ENCODE data around the gene CDKN2C. TPM values are rescaled to one million over a fixed set of nuclear protein-coding genes. Genes with fewer than 3 reads are reported as not detected.
"Not testable (repeated sequence)": the region's sequence is repeated elsewhere in the genome, so short reads cannot be mapped to it uniquely, and the experiment has no call there.

CDKN2C gene
- total and polyA plus RNA-seq, 8 donors = 3.5 to 14.1 (median 10.0) TPM

DNA sequence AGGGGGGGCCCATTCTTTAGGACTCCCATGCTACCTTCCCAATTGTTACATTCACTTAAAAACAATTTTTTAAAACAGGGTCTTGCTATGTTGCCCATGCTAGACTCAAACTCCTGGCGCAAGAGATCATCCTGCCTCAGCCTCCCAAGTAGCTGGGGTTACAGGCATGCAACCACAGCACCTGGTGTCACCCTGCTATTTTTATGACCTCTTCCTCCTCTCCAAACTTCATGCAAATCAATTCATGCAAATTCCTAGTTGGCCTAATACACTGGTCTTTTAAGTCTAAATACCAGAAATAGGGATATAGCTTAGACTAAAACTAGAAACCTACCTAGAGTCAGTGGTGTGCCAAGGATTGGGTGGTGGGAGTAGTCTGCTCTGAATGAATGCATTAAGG lies 30.1 kb downstream of the CDKN2C start:
- no peak overlapping the region for H3K4me3 ChIP-seq
- no peaks in the 10 kb centered on the region for H3K36me3 ChIP-seq
- H3K9me3 ChIP-seq = no peaks in the 10 kb centered on the region
- no peaks in the 10 kb centered on the region for H3K27me3 ChIP-seq
- H3K27ac ChIP-seq = no peak overlapping the region
- intact Hi-C loops (cut with DNase I; ENCODE audit: low total_unique reads) = no loop called here
- 85 to 98% (median 94%) methylated on average over 1 of the region's 1 CpG for WGBS, 5 donors
- no peaks in the 10 kb centered on the region for H3K4me1 ChIP-seq
- TF ChIP-seq EP300 (IDR thresholded peaks at IDR 0.05) = no peak
- TF ChIP-seq, protein P1, sequence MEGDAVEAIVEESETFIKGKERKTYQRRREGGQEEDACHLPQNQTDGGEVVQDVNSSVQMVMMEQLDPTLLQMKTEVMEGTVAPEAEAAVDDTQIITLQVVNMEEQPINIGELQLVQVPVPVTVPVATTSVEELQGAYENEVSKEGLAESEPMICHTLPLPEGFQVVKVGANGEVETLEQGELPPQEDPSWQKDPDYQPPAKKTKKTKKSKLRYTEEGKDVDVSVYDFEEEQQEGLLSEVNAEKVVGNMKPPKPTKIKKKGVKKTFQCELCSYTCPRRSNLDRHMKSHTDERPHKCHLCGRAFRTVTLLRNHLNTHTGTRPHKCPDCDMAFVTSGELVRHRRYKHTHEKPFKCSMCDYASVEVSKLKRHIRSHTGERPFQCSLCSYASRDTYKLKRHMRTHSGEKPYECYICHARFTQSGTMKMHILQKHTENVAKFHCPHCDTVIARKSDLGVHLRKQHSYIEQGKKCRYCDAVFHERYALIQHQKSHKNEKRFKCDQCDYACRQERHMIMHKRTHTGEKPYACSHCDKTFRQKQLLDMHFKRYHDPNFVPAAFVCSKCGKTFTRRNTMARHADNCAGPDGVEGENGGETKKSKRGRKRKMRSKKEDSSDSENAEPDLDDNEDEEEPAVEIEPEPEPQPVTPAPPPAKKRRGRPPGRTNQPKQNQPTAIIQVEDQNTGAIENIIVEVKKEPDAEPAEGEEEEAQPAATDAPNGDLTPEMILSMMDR (IDR thresholded peaks at IDR 0.05) = no peak
- no peak for TF ChIP-seq POLR2AphosphoS5 (IDR thresholded peaks at IDR 0.05)
- TF ChIP-seq POLR2A (IDR thresholded peaks at IDR 0.05) = no peak
- no peak for DNase-seq

DNA sequence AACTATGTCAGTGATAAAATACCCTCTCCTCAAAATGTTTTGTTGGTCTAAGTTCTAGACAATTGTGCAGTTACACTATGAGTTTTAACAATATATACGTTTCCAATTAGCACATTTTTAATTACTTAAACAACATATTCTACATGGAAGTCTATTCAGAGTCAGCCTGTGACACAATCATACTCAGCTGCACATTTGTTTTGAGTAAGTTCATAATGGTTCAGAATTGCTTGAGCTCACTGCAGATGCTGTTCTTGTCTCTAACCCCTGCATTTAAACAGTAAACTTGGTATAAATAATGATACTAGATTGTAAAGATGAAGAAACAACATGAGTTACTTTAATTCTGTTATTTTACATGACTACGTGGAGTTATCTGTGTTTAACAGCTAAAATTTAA lies 30.6 kb downstream of the CDKN2C start:
- TF ChIP-seq POLR2AphosphoS5 (IDR thresholded peaks at IDR 0.05) (no peak), POLR2A (IDR thresholded peaks at IDR 0.05) (no peak), EP300 (IDR thresholded peaks at IDR 0.05) (no peak)
- TF ChIP-seq, protein P1 (IDR thresholded peaks at IDR 0.05) = no peak
- intact Hi-C loops (cut with DNase I; ENCODE audit: low total_unique reads) = no loop called here
- H3K4me3 ChIP-seq = no peak overlapping the region
- no peak for DNase-seq
- WGBS, 5 donors = 41 to 63% (median 44%) methylated on average over 2 of the region's 2 CpGs
- H3K4me1 ChIP-seq = no peaks in the 10 kb centered on the region
- no peak overlapping the region for H3K27ac ChIP-seq
- no peaks in the 10 kb centered on the region for H3K36me3 ChIP-seq
- H3K9me3 ChIP-seq = no peaks in the 10 kb centered on the region
- H3K27me3 ChIP-seq = no peaks in the 10 kb centered on the region

DNA sequence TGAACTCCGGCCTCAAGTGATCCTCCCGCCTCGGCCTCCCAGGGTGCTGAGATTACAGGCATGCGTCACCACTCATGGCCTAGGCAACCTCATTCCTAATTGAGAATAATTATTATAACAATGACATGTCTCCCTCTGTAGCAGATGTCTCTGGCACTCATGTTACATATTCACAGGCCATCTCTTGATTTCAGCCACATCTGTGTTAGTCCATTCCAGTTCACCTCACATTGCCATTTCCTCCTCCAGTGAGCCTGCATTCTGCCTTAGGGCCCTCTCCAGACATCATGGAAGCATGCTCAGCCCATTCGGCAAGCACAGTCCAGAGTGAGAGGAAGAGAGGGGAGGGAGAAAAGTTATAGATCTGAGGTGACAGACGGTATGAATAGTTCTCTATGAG lies 32.5 kb downstream of the CDKN2C start:
- Histone ChIP-seq H3K4me1 (no peaks in the 10 kb centered on the region), H3K36me3 (no peaks in the 10 kb centered on the region), H3K27me3 (no peaks in the 10 kb centered on the region), H3K27ac (no peak overlapping the region), H3K9me3 (no peaks in the 10 kb centered on the region), H3K4me3 (no peak overlapping the region)
- WGBS, 5 donors = 87 to 94% (median 91%) methylated on average over 6 of the region's 6 CpGs
- TF ChIP-seq POLR2AphosphoS5 (IDR thresholded peaks at IDR 0.05) (no peak), POLR2A (IDR thresholded peaks at IDR 0.05) (no peak), EP300 (IDR thresholded peaks at IDR 0.05) (no peak)
- TF ChIP-seq, protein P1 (IDR thresholded peaks at IDR 0.05) = no peak
- DNase-seq = no peak
- intact Hi-C loops (cut with DNase I; ENCODE audit: low total_unique reads) = no loop called here

DNA sequence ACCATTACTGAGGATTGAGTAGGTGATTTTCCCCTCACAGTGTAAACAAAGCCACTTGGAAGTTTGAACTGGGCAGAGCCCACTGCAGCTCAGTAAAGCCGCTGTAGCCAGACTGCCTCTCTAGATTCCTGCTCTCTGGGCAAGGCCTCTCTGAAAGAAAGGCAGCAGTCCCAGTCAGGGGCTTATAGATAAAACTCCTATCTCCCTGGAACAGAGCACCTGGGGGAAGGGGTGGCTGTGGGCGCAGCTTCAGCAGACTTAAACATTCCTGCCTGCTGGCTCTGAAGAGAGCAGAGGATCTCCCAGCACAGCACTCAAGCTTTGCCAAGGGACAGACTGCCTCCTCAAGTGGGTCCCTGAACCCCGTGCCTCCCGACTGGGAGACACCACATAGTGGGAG lies 35.5 kb downstream of the CDKN2C start:
- H3K4me3 ChIP-seq; H3K4me1 ChIP-seq; DNase-seq; H3K36me3 ChIP-seq; H3K27me3 ChIP-seq; H3K27ac ChIP-seq; H3K9me3 ChIP-seq; intact Hi-C loops (cut with DNase I; ENCODE audit: low total_unique reads): not testable (repeated sequence)
- WGBS, 5 donors = 65 to 76% (median 72%) methylated on average over 4 of the region's 4 CpGs

DNA sequence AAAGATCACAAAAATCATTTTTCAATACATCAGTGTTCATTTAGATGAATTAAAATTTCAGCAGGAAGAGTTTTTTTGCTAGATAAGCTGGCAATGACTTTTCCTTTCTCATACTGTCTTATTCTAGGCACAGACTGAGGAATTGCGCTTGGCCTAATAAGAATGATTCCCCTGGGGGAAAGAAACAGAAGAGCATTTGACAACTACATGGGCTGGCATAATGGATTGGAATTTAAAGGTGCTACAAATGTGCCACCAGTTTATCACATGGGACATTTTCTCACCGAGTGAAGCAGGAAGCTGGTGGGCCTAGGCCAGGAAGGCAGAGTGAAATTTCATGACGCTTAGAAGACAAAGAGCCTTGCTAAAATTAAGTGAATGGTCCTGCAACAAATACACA lies 39.3 kb downstream of the CDKN2C start:
- no peaks in the 10 kb centered on the region for H3K4me1 ChIP-seq
- no peaks in the 10 kb centered on the region for H3K27me3 ChIP-seq
- TF ChIP-seq POLR2AphosphoS5 (IDR thresholded peaks at IDR 0.05) (no peak), POLR2A (IDR thresholded peaks at IDR 0.05) (no peak), EP300 (IDR thresholded peaks at IDR 0.05) (no peak)
- TF ChIP-seq, protein P1 (IDR thresholded peaks at IDR 0.05) = no peak
- peaks cover 0 to 11% (median 3%) of the 10 kb centered on the region in 4 donors for H3K9me3 ChIP-seq
- no peaks in the 10 kb centered on the region for H3K36me3 ChIP-seq
- DNase-seq = no peak
- intact Hi-C loops (cut with DNase I; ENCODE audit: low total_unique reads) = no loop called here
- H3K4me3 ChIP-seq = no peak overlapping the region
- 74 to 84% (median 75%) methylated on average over 3 of the region's 3 CpGs for WGBS, 5 donors
- no peak overlapping the region for H3K27ac ChIP-seq

Data from stomach (tissue), 9 donors.